Measurements from ENCODE around the gene ARPC1B. TPM values are rescaled to one million over a fixed set of nuclear protein-coding genes. Genes with fewer than 3 reads are reported as not detected.
A peak's percentile ranks its signal among the peaks of the same experiment; 100 is the strongest.

Gene ARPC1B
- total and polyA plus RNA-seq, 9 of the 15 experiments (the other 6 are each of a cell fraction or from before 2014, with no cell fraction given) = 6.7 to 357 (median 211) TPM

DNA sequence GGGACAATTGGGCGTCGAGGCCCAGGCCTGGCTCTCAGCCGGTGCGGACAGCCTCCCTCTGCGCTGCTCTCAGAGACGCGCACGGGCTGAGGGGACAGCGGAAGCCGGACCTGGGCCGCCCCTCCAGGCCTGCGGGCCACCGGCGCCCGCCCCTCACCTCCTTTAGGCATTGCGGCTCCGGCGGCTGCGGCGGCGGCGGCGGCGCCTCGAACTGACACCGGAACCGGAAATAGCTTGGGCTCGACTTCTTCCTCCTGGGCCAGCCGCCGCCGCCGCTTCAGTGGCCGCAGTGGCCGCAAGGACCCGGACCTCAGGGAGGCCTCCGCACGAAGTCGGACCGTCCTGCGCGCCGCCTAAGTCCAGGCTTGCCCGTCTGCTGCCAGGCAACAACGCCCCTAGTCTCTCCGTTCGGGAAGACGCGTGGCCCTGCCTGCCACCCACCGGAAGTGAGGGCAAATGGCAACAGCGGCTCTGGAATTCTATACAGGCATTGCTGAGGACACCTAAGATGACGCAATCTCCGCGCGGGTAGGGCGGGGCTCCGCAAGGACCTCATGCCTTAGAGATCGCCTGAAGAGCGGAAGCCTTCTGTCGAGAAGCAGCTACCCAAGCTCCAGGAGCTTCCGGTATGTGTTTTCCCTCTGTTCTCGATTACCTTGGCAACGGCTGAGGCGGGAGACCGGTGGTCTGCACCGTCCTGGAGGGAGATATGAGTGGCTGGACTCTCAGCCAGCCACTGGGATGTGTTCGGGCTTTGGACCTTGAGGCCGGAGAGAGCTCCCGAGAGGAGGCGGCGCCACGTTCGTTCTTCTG is 34.1 kb downstream of the ARPC1B start, which contains the start of the genes BUD31 and PDAP1:
BUD31 (plus strand) TSS at position 591 of the 813 bp plus-strand sequence. CDS start 2,124 bp downstream, outside the sequence.
PDAP1 (minus strand) TSS at position 219 of the 813 bp plus-strand sequence; CDS start at position 170, 49 bp downstream.
- peak within 1 kb of the TSS; percentile 99 for H3K4me2 ChIP-seq (ENCODE audit: insufficient read depth, low read length)
- intact Hi-C loops (cut with micrococcal nuclease) (loop anchor here (2.0 kb wide), 1 partner anchor 34 kb away; the partner anchor contains the start of gene ARPC1B), in situ Hi-C loops (cut with MboI) (no loop called here)
- CTCF ChIA-PET (ENCODE audit: low intra/inter-chr PET ratio) = no interaction called here
- ATAC-seq (peak; percentile 91), DNase-seq (ENCODE audit: extremely low read depth in 1 of 4, low spot score in 3 of 4) (peak; percentile 92 to 98 (median 96)), FAIRE-seq (peak; percentile 99)
- peak within 1 kb of the TSS; percentile 100 for H3K27ac ChIP-seq (ENCODE audit: extremely low read depth, low read depth, low read length)
- peaks cover 20% of the 10 kb centered on the region in 2 experiments; a peak in 4 of 5 replicates for H3K4me1 ChIP-seq (replicated peaks in 1 of 2; ENCODE audit: control insufficient read depth in 2 of 2, insufficient read depth in 2 of 2, low read length in 2 of 2)
- peak within 1 kb of the TSS; percentile 97 to 100 for H3K9ac ChIP-seq (ENCODE audit: insufficient read depth in 1 of 2, low read depth in 2 of 2, low read length in 2 of 2)
- peak within 1 kb of the TSS; percentile 100 for H2AFZ ChIP-seq (ENCODE audit: low read depth, low read length)
- peaks cover 34% of the 10 kb centered on the region for H4K20me1 ChIP-seq (replicated peaks; ENCODE audit: control insufficient read depth, insufficient read depth, low read length)
- peaks cover 75% of the 10 kb centered on the region for H3K36me3 ChIP-seq (ENCODE audit: control insufficient read depth, insufficient read depth, low read length)
- H3K27me3 ChIP-seq (ENCODE audit: control insufficient read depth in 2 of 2, insufficient read depth in 2 of 2, low read length in 2 of 2) = no peaks in the 10 kb centered on the region
- POLR2A ChIA-PET = interaction anchor here (0.6 to 4.4 kb wide), 26 partner anchors 9 to 652 kb away, joined by 3 to 53 read pairs (median 4); partner anchors contain the start of genes ATP5MF, CPSF4, PTCD1 and ZNF655
- no peaks in the 10 kb centered on the region for H3K9me3 ChIP-seq (replicated peaks; ENCODE audit: control insufficient read depth, insufficient read depth, low read depth, low read length)
- no peaks in the 10 kb centered on the region for H3K9me1 ChIP-seq (ENCODE audit: control insufficient read depth, insufficient read depth, low read length)
- peaks cover 81% of the 10 kb centered on the region for H3K79me2 ChIP-seq (ENCODE audit: control insufficient read depth, insufficient read depth, low read length)
- BruUV-seq (replicated peaks) = no TSS peak
- peak within 1 kb of the TSS; percentile 97 for H3K4me3 ChIP-seq
- WGBS (ENCODE audit: insufficient coverage, low coverage, missing lambda C conversion rate) = 1% methylated on average over 72 of the region's 72 CpGs
- TF ChIP-seq, protein P1, sequence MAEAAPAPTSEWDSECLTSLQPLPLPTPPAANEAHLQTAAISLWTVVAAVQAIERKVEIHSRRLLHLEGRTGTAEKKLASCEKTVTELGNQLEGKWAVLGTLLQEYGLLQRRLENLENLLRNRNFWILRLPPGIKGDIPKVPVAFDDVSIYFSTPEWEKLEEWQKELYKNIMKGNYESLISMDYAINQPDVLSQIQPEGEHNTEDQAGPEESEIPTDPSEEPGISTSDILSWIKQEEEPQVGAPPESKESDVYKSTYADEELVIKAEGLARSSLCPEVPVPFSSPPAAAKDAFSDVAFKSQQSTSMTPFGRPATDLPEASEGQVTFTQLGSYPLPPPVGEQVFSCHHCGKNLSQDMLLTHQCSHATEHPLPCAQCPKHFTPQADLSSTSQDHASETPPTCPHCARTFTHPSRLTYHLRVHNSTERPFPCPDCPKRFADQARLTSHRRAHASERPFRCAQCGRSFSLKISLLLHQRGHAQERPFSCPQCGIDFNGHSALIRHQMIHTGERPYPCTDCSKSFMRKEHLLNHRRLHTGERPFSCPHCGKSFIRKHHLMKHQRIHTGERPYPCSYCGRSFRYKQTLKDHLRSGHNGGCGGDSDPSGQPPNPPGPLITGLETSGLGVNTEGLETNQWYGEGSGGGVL (CRISPR knock-in tag; IDR thresholded peaks at IDR 0.05) = no peak
- TF ChIP-seq, protein P2, sequence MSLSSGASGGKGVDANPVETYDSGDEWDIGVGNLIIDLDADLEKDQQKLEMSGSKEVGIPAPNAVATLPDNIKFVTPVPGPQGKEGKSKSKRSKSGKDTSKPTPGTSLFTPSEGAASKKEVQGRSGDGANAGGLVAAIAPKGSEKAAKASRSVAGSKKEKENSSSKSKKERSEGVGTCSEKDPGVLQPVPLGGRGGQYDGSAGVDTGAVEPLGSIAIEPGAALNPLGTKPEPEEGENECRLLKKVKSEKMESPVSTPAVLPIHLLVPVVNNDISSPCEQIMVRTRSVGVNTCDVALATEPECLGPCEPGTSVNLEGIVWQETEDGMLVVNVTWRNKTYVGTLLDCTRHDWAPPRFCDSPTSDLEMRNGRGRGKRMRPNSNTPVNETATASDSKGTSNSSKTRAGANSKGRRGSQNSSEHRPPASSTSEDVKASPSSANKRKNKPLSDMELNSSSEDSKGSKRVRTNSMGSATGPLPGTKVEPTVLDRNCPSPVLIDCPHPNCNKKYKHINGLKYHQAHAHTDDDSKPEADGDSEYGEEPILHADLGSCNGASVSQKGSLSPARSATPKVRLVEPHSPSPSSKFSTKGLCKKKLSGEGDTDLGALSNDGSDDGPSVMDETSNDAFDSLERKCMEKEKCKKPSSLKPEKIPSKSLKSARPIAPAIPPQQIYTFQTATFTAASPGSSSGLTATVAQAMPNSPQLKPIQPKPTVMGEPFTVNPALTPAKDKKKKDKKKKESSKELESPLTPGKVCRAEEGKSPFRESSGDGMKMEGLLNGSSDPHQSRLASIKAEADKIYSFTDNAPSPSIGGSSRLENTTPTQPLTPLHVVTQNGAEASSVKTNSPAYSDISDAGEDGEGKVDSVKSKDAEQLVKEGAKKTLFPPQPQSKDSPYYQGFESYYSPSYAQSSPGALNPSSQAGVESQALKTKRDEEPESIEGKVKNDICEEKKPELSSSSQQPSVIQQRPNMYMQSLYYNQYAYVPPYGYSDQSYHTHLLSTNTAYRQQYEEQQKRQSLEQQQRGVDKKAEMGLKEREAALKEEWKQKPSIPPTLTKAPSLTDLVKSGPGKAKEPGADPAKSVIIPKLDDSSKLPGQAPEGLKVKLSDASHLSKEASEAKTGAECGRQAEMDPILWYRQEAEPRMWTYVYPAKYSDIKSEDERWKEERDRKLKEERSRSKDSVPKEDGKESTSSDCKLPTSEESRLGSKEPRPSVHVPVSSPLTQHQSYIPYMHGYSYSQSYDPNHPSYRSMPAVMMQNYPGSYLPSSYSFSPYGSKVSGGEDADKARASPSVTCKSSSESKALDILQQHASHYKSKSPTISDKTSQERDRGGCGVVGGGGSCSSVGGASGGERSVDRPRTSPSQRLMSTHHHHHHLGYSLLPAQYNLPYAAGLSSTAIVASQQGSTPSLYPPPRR (CRISPR knock-in tag; IDR thresholded peaks at IDR 0.05; ENCODE audit: borderline replicate concordance) = peak; percentile 87; the same call in 1 of the 2 replicates
- peak; percentile 94 for TF ChIP-seq GTF2E2 (tag; IDR thresholded peaks at IDR 0.05)
- no peak for TF ChIP-seq ETS2 (tag; IDR thresholded peaks at IDR 0.05; ENCODE audit: borderline replicate concordance, poor library complexity, severe bottlenecking)
- TF ChIP-seq CREBBP (IDR thresholded peaks at IDR 0.05; ENCODE audit: low read depth, low read length) = no peak
- TF ChIP-seq, protein P3, sequence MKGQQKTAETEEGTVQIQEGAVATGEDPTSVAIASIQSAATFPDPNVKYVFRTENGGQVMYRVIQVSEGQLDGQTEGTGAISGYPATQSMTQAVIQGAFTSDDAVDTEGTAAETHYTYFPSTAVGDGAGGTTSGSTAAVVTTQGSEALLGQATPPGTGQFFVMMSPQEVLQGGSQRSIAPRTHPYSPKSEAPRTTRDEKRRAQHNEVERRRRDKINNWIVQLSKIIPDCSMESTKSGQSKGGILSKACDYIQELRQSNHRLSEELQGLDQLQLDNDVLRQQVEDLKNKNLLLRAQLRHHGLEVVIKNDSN (CRISPR knock-in tag; IDR thresholded peaks at IDR 0.05) = no peak
- TF ChIP-seq TGIF2 (CRISPR knock-in tag; IDR thresholded peaks at IDR 0.05) = peak; percentile 73; the same call in 1 of the 2 replicates
- TF ChIP-seq MTA2 (IDR thresholded peaks at IDR 0.05; ENCODE audit: low read depth) = no peak
- peak; percentile 92 for TF ChIP-seq KLF1 (tag; IDR thresholded peaks at IDR 0.05)
- TF ChIP-seq ELF4 (CRISPR knock-in tag; IDR thresholded peaks at IDR 0.05) = peak; percentile 88
- no peak for TF ChIP-seq SNIP1 (IDR thresholded peaks at IDR 0.05; ENCODE audit: low read depth)
- no peak for TF ChIP-seq HNRNPH1 (optimal IDR thresholded peaks at IDR 0.05; ENCODE audit: low read depth, low read length)
- TF ChIP-seq NCOA1 (IDR thresholded peaks at IDR 0.05; ENCODE audit: low read depth) = no peak
- TF ChIP-seq STAT5A (IDR thresholded peaks at IDR 0.05; ENCODE audit: borderline replicate concordance, low read length) = no peak; the same call in 1 of the 2 replicates

Measured in K562 (cell line).